ENCODE measurements around the gene ERO1B.
"Not testable (repeated sequence)": the region's sequence is repeated elsewhere in the genome, so short reads cannot be mapped to it uniquely, and the experiment has no call there.

Gene ERO1B

DNA sequence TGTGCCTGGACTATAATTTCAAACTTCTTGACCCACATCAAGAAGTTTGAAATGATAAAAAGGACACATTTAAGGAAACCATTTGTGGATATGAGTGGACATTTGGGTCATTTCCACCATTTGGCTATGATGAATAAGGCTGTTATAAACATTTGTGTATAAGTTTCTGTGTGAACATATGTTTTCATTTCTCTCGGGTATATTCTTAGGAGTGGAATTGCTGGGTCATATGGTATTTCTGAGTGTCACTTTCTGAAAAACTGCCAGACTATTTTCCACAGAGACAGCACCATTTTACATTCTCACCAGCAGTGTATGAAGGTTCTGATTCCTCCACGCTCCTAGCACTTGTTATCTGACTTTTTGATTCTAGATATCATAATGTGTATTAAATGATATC is 88.6 kb downstream of the ERO1B start:
- H3K4me3 ChIP-seq (ENCODE audit: low read depth, low read length): no peak overlapping the region

DNA sequence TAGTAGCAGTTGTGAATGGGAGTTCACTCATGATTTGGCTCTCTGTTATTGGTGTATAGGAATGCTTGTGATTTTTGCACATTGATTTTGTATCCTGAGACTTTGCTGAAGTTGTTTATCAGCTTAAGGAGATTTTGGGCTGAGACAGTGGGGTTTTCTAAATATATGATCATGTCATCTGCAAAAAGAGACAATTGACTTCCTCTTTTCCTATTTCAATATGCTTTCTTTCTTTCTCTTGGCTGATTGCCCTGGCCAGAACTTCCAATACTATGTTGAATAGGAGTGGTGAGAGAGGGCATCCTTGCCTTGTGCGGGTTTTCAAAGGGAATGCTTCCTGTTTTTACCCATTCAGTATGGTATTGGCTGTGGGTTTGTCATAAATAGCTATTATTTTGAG is 93.7 kb downstream of the ERO1B start:
- H3K4me3 ChIP-seq (ENCODE audit: low read depth, low read length): not testable (repeated sequence)

DNA sequence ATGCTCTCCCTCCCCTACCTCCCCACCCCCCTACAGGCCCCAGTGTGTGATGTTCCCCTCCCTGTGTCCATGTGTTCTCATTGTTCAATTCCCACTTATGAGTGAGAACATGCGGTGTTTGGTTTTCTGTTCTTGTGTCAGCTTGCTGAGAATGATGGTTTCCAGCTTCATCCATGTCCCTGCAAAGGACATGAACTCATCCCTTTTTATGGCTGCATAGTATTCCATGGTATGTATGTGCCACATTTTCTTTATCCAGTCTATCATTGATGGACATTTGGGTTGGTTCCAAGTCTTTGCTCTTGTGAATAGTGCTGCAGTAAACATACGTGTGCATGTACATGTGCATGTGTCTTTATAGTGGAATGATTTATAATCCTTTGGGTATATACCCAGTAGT is 95.3 kb downstream of the ERO1B start:
- H3K4me3 ChIP-seq (ENCODE audit: low read depth, low read length): not testable (repeated sequence)

DNA sequence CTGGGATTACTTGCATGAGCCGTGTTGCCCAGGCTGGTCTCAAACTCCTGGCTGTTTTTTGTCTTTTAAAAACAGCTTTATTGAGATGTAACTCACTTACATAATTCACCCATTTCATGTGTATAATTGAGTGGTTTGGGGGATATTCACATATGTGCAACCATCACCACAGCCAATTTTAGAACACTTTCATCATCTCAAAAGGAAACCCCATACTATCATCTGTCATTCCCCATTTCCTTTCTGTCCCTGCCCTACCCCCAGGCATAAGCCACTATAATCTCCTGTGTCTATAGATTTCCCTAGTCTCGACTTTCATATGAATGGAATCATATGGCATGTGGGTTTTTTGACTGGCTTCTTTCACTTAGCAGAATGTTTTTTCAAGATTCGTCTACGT is 96.1 kb downstream of the ERO1B start:
- no peak overlapping the region for H3K4me3 ChIP-seq (ENCODE audit: low read depth, low read length)

DNA sequence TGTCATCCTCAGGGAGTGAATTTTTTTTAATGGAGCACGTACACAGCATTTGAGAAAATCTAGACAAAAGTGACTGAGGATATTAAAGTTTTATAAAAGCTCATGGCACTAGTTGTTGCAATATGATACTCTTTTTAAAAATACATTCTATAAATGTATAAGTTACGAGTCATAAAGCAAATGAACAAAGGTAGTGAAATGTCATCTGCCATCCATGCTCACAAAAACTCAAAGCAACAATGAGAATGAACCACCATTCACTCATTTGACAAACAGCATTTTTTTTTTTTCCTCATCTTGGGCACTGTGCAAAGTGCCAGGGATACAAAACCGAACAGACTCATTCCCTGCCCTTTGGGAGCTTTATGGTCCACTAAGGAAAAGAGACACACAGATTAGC is 100.7 kb downstream of the ERO1B start:
- no peak overlapping the region for H3K4me3 ChIP-seq (ENCODE audit: low read depth, low read length)

DNA sequence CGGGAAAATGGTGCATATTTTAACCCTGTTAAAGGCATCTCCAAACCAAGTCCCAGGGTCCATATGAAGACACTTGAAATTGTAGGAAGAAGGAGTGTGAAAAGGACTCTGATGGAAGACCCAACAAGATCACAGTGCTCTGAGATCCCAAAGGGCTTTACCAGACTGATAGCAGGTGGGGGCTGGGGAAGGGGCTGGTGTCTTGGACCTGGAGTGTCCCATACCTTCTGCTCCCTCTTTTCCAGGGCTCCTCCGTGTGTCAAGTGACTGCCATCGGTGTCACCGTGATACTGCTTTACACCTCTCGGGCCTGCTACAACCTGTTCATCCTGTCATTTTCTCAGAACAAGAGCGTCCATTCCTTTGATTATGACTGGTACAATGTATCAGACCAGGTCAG is 102.1 kb downstream of the ERO1B start:
- no peak overlapping the region for H3K4me3 ChIP-seq (ENCODE audit: low read depth, low read length)

DNA sequence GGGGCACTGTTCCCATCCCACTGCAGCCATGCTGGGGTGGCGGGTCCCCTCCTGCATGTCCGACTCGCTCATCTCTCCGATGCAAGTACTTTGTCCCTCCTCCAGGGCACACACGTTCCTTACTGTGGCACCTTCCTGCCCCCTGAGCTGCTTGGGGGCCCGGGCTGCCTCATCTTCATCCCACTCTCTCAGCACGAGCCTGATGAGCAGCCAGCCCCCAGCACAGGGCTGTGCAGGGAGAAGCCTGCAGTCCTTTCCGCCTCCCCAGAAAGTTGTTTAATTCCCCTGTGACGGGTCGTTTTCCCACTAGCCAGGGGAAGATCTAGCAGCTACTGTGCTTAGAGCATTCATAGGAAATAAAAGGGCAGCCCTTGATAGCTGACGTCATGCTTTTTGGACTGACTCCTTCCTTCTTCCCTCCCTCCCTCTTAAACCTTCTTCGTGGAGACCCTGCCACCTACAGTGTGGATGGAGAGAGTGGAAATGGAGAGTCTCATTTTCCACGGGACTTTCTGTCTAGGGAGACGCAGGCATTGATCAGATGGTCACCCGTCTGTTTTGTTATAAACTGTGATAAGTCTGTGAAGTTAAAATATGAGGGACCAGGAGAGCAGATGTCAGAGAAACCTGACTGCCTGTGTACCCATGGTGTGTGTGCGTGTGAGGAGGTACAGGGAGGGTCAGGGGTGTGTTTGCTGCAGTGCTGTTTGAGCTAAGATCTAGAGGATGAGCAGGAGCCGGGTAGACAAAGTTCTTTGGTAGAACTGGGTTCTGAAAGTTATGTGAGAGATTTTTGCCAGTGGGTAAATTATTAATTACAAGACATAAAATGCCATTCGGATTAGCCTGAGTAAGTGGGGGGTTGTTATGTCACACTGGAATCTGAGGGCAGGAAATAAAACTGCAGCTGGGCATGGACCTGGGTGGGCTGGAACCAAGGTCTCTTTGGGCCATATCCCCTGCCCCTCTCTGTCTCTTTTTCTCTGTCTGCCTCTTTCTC is 105.1 kb downstream of the ERO1B start:
- no peak overlapping the region for H3K4me3 ChIP-seq (ENCODE audit: low read depth, low read length)

DNA sequence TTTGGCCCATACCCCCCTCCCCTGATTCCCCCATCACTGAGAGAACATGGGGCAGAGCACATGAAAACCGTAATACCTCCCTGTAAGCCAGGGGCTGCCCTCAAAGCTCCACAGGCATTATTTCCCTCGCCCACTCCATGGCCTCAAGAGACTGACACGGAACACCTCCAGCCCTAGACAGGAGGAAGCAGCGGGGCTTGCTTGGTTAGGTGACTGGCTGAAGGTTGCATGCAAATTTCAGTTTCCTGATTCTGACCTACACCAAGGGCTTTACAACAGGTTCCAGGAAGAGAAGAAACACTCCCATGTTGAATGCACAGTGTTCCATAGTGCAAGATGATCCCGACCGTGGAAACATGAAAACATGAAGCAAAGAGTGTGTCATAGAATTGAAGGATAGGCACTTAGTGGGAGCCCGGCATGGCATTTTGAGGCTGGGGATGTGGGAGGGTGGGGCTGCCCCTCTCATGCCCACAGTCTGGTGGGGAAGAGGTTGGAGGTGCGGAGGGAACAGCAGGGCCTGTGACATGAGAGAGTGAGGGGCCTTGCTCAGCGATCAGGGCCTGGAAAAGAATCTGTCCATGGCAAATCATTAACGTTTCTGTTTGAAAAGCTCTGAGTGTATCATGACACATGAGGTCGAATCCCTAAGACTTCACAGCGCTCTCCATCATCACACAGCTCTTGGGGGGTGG is 106.0 kb downstream of the ERO1B start:
- H3K4me3 ChIP-seq (ENCODE audit: low read depth, low read length): no peak overlapping the region

DNA sequence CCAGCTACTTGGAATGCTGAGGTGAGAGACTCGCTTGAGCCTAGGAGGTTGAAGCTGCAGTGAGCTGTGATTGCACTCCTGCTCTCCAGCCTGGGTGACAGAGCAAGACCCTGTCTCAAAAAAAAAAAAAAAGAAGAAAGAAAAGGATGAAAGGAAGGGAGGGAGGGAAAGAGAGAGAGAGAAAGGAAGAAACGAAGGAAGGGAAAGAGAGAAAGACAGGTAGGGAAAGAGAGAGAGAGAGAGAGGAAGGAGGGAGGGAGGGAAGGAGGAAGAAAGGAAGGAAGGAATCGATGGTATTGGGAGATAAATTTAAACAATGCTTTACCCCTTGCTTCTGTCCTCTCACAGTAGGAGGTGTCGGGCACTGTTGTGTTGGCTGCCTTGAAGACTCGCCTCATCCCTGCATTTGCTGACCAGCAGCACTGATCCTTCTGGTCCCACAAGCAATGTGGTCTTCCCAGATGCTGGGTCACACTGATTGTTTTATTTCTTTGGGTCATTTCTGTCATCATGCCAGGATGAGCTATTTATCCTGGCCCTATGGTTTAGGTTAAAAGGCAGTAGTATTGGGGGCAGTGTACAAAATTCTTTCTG is 108.5 kb downstream of the ERO1B start:
- no peak overlapping the region for H3K4me3 ChIP-seq (ENCODE audit: low read depth, low read length)

DNA sequence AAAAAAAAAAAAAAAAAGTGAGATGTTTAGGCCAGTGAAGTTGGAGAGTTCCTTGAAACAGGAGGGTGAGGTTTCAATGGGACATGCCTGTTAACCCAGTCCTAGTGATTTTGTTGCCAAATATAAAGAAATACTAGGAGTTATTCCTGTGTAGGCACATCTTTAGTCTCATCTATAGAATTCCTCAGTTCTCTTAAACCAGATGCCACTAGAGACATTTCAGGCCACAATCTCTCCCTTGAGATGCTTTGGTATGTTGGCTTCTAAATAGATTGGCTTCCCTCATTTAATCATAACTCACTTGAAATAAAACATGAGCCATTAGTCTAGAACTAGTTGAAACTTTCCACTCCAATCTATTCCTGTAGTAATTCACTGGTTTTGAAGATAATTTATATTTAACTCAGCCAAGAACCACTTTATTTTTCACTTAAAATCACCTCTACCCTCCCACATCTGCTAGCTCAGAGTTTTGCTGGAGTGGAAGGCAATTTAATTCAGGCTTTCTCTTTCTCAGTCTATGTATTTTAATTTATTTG is 109.6 kb downstream of the ERO1B start:
- H3K4me3 ChIP-seq (ENCODE audit: low read depth, low read length): no peak overlapping the region

DNA sequence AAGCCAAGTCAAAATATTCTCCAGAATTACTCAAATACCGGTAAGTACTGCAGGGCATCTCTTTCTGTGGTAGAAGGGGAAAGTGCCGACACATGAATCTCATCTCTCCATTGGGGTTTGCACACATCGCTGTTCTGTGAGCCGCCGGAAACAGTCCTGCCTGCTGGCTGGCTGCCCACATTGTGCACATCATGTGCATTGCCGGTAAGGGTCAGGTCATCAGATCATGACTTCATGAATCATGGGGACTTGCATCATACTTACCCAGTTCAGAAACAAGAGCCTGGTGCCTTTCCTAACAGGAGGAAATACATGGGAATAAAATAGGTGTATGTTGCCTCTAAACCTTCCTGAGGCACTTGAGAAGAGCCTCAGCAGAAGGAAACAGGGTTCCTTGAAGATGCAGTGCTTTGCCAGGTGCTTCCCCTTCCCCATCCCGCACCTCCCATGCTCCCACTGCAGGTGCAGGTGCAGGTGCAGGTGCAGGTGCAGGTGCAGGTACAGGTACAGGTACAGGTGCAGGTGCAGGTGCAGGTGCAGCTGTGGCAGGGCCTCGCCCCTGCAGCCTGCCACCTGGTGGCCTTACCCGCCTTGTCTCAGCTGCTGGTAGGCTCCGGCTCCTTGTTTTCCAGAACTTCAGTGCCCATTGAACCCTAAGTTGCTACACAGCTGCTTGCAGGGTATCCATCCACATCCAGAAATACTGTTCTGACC is 112.9 kb downstream of the ERO1B start:
- no peak overlapping the region for H3K4me3 ChIP-seq (ENCODE audit: low read depth, low read length)

DNA sequence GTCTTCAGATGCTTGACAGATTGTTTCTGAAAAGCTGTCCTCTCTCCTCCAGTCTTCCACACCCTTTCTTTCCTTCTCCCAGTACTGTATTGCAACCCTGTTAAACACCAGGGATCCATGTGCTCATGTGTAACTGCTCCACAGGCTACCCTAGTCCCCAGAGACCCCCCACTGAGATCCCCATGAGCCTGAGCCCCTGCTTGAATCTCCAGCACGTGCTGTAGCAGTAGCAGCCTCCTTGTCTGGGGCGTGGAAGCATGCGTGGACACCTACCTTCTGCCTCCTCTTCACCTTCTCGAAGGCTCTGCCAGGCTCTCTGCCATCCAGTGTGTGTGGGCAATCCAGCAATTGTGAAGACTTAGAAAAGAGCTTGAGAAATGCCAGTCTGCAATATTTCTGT is 114.2 kb downstream of the ERO1B start:
- H3K4me3 ChIP-seq (ENCODE audit: low read depth, low read length): no peak overlapping the region

DNA sequence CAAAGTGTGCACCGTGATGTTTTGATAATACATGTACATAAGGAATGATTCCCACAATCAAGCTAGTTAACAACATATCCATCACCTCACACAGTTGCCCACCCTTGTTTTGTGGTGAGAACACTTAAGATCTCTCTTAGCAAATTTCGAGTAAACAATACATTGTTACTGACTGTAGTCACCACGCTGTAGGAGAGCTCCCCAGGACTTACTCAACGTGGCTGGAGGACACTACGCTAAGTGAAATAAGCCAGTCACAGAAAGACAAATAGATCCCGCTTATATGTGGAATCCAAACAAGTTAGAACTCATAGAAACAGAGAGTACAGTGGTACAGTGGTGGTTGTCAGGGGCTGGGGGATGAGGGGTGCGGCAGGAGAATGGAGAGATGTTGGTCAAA is 114.6 kb downstream of the ERO1B start:
- no peak overlapping the region for H3K4me3 ChIP-seq (ENCODE audit: low read depth, low read length)

DNA sequence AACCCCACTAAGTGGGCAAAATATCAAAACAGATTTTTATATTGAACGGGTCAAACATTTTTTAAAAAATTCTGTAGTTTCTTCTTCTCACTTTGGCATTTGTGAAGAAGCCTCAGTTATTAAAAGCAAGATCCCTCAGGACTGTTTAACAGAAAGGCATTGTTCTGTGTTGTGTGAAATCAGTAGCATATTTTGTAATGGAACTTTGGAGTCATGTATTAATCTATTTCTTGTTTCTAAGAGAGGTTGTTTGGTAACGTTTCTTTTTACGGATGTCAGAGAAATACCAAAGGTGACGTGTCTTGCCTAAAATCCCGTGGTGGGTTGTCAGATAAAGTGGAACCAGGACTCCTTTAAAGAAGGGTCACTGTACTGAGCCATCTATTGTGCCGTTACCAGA is 115.7 kb downstream of the ERO1B start:
- H3K4me3 ChIP-seq (ENCODE audit: low read depth, low read length): no peak overlapping the region

All from iPS-11a (cell line).